ENCODE results near the gene PRELID1.

Gene PRELID1

GRCh38 chr5:177269232-177269895 is 34.2 kb upstream of the PRELID1 start:
- in situ Hi-C loops (cut with HindIII; ENCODE audit: low sequenced_read_pairs) = no loop called here
- H3K4me3 ChIP-seq (ENCODE audit: low read depth, low read length) = no peak overlapping the region
- no peak for DNase-seq (ENCODE audit: low read depth, low spot score)
- TF ChIP-seq, protein P1, sequence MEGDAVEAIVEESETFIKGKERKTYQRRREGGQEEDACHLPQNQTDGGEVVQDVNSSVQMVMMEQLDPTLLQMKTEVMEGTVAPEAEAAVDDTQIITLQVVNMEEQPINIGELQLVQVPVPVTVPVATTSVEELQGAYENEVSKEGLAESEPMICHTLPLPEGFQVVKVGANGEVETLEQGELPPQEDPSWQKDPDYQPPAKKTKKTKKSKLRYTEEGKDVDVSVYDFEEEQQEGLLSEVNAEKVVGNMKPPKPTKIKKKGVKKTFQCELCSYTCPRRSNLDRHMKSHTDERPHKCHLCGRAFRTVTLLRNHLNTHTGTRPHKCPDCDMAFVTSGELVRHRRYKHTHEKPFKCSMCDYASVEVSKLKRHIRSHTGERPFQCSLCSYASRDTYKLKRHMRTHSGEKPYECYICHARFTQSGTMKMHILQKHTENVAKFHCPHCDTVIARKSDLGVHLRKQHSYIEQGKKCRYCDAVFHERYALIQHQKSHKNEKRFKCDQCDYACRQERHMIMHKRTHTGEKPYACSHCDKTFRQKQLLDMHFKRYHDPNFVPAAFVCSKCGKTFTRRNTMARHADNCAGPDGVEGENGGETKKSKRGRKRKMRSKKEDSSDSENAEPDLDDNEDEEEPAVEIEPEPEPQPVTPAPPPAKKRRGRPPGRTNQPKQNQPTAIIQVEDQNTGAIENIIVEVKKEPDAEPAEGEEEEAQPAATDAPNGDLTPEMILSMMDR (IDR thresholded peaks at IDR 0.05; ENCODE audit: low read depth, low read length) = no peak

- TF ChIP-seq, protein P1 (IDR thresholded peaks at IDR 0.05; ENCODE audit: low read depth, low read length) = no peak
- DNase-seq (ENCODE audit: low read depth, low spot score) = no peak
- in situ Hi-C loops (cut with HindIII; ENCODE audit: low sequenced_read_pairs) = no loop called here
- H3K4me3 ChIP-seq (ENCODE audit: low read depth, low read length) = no peak overlapping the region
Measured at GRCh38 chr5:177269976-177270375, 33.6 kb upstream of the PRELID1 start.

DNA sequence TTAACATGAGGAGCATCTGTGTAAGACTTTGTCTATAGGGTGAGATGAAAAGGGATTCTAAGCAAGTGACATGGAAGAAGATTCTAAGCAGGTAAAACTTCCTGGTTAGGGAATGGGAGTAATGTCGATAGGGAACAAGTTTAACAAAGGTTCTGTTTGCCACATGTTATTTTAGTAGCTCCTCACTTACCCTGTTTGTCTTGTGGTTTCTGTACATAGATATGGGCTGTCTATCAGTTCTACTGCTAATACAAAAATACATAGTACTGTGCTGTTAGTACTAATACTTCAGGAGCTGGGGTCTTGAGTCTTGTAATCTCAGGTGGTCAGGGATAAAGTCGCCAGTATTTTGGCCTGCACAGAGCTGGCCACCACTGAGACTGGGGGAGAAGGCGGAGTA is 32.9 kb upstream of the PRELID1 start:
- in situ Hi-C loops (cut with HindIII; ENCODE audit: low sequenced_read_pairs) = no loop called here
- TF ChIP-seq, protein P1 (IDR thresholded peaks at IDR 0.05; ENCODE audit: low read depth, low read length) = no peak
- DNase-seq (ENCODE audit: low read depth, low spot score) = no peak
- H3K4me3 ChIP-seq (ENCODE audit: low read depth, low read length) = no peak overlapping the region

DNA sequence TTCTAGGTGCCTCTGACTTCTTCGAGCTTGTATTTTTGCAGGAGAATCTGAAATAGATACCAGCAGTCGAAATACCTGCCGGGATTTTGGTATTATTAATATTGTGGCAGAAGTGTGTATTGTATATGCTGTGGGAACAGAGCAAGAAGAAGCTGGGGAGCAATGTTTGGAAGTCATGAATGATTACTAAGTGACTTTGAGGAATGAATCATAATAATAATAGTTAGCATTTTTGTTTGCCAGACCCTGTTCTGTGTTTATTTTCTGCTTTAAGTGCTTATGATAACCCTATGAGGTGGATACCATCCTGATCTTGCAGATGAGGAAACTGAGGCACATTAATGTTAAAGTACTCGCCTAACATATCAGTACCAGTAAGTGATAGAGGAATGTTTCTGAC is 32.5 kb upstream of the PRELID1 start:
- in situ Hi-C loops (cut with HindIII; ENCODE audit: low sequenced_read_pairs) = no loop called here
- TF ChIP-seq, protein P1 (IDR thresholded peaks at IDR 0.05; ENCODE audit: low read depth, low read length) = no peak
- DNase-seq (ENCODE audit: low read depth, low spot score) = no peak
- no peak overlapping the region for H3K4me3 ChIP-seq (ENCODE audit: low read depth, low read length)

GRCh38 chr5:177275883-177276282 is 27.7 kb upstream of the PRELID1 start:
- no peak overlapping the region for H3K4me3 ChIP-seq (ENCODE audit: low read depth, low read length)
- TF ChIP-seq, protein P1 (IDR thresholded peaks at IDR 0.05; ENCODE audit: low read depth, low read length) = no peak
- in situ Hi-C loops (cut with HindIII; ENCODE audit: low sequenced_read_pairs) = no loop called here
- no peak for DNase-seq (ENCODE audit: low read depth, low spot score)

- DNase-seq (ENCODE audit: low read depth, low spot score) = no peak
- in situ Hi-C loops (cut with HindIII; ENCODE audit: low sequenced_read_pairs) = no loop called here
- H3K4me3 ChIP-seq (ENCODE audit: low read depth, low read length) = no peak overlapping the region
- TF ChIP-seq, protein P1 (IDR thresholded peaks at IDR 0.05; ENCODE audit: low read depth, low read length) = no peak
Measured at GRCh38 chr5:177276886-177277285, 26.7 kb upstream of the PRELID1 start.

Data from astrocyte of the spinal cord (primary cell).